Breast epithelium (tissue), 4 donors: ENCODE data around the gene ARHGAP45. TPM values are rescaled to one million over a fixed set of nuclear protein-coding genes. Genes with fewer than 3 reads are reported as not detected.
A peak's percentile ranks its signal among the peaks of the same experiment; 100 is the strongest.

Experiments used
- DNase-seq, 2 donors: peaks; one replicate each; pipeline ENCODE4 v3.0.0-alpha.2; 2019; ENCODE audit warnings: low spot score in 2 of 2
- H3K27ac ChIP-seq, 2 donors: fragments of 200-600 bp; sonication (generic) in 1 of 2; one replicate each; pipeline ENCODE4 v1.5.1; 2016 to 2019; ENCODE audit warnings: mild to moderate bottlenecking in 1 of 2
- H3K27me3 ChIP-seq, 2 donors: fragments of 200-600 bp; sonication (generic) in 1 of 2; one replicate each; pipeline versions ENCODE4 v1.5.1 to v1.6.0; 2017 to 2019; ENCODE audit warnings: control low read depth in 1 of 2, mild to moderate bottlenecking in 1 of 2
- H3K36me3 ChIP-seq: fragments of 200-600 bp; one replicate; pipeline ENCODE4 v1.5.1; 2019
- H3K4me1 ChIP-seq, 2 donors: fragments of 200-600 bp; sonication (generic); one replicate each; pipeline ENCODE4 v1.5.1; 2016 to 2019; ENCODE audit warnings: control low read depth in 1 of 2
- H3K4me3 ChIP-seq, 3 donors: fragments of 200-600 bp; sonication (generic); 1 replicate in 2 of 3; 2 replicates in 1 of 3; pipeline ENCODE4 v1.5.1; 2016 to 2019; ENCODE audit warnings: mild to moderate bottlenecking in 3 of 3, moderate library complexity in 2 of 3
- H3K9me3 ChIP-seq, 2 donors: fragments of 200-600 bp; sonication (generic) in 1 of 2; one replicate each; pipeline ENCODE4 v1.5.1; 2016 to 2019; ENCODE audit warnings: control low read depth in 1 of 2
- POLR2A ChIP-seq: fragments of 450-650 bp; IDR thresholded peaks from one replicate; pipeline ENCODE4 v1.6.1; 2016; ENCODE audit warnings: antibody characterized with exemption, mild to moderate bottlenecking, moderate library complexity
- POLR2AphosphoS5 ChIP-seq, 3 donors: sonication (generic); formaldehyde crosslinking; IDR thresholded peaks; one replicate each; pipeline ENCODE4 v1.6.1; 2017; ENCODE audit warnings: antibody characterized with exemption in 3 of 3
- intact Hi-C: fragments of 100-400 bp; cut with DNase I; formaldehyde crosslinking; loops from one replicate; pipeline ENCODE4 v1.15.1; 2023; ENCODE audit warnings: low total_unique reads
- total RNA-seq, 3 donors: library from RNA; depleted of rRNA; stranded (reverse); fragments of >200 nt; gene quantifications; one replicate each; pipeline ENCODE4 v1.1.0, GENCODE V29; 2016
- TF ChIP-seq, protein P1 (sequence below), 3 donors: fragments of 450-650 bp; IDR thresholded peaks; one replicate each; pipeline ENCODE4 v1.5.1; 2016 to 2017; ENCODE audit warnings: antibody characterized with exemption in 3 of 3, mild to moderate bottlenecking in 3 of 3, moderate library complexity in 3 of 3

The ARHGAP45 gene
- total RNA-seq, 3 donors from 2014 or later: 18.7 to 43.2 (median 23.9) TPM

DNA sequence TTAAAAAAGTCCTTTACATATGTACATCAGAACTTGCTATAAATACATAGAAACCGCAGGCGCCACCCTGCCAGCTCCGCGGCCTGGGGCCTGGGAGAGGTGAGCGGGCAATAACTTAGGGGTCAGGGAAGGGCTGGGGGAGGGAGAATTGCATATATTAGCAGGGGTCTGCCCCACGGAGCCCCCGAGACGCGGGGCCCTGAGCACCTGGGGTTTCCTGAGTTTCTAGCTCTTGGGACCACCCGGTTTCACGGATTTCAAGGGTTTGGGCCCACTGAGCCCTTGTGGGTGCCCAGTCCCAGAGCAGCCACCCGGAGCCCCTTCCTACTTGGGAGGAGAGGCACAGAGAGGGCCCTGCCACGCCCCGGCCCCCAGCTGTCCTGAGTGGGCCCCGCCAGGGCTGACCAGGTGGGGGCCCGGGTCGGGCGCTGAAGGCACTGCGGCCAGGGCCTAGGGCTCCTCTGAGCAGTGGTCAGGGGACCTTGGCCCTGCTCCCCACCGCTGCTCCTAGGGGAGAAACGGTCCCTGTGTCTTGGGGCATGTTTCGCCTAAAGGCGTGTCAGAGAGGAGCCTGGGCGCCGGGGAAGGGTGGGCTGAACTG, 40.8 kb downstream of the ARHGAP45 start:
- Histone ChIP-seq H3K4me3 (no peak overlapping the region), H3K27me3 (no peaks in the 10 kb centered on the region), H3K36me3 (peaks cover 12% of the 10 kb centered on the region), H3K9me3 (no peaks in the 10 kb centered on the region), H3K27ac (peak overlapping the region; percentile 55 to 97), H3K4me1 (peaks cover 16 to 22% of the 10 kb centered on the region in 2 donors)
- intact Hi-C loops: no loop called here
- TF ChIP-seq POLR2A: no peak
- no peak for TF ChIP-seq POLR2AphosphoS5 (IDR thresholded peaks at IDR 0.05)
- TF ChIP-seq, protein P1, sequence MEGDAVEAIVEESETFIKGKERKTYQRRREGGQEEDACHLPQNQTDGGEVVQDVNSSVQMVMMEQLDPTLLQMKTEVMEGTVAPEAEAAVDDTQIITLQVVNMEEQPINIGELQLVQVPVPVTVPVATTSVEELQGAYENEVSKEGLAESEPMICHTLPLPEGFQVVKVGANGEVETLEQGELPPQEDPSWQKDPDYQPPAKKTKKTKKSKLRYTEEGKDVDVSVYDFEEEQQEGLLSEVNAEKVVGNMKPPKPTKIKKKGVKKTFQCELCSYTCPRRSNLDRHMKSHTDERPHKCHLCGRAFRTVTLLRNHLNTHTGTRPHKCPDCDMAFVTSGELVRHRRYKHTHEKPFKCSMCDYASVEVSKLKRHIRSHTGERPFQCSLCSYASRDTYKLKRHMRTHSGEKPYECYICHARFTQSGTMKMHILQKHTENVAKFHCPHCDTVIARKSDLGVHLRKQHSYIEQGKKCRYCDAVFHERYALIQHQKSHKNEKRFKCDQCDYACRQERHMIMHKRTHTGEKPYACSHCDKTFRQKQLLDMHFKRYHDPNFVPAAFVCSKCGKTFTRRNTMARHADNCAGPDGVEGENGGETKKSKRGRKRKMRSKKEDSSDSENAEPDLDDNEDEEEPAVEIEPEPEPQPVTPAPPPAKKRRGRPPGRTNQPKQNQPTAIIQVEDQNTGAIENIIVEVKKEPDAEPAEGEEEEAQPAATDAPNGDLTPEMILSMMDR (IDR thresholded peaks at IDR 0.05): no peak
- DNase-seq: no peak

DNA sequence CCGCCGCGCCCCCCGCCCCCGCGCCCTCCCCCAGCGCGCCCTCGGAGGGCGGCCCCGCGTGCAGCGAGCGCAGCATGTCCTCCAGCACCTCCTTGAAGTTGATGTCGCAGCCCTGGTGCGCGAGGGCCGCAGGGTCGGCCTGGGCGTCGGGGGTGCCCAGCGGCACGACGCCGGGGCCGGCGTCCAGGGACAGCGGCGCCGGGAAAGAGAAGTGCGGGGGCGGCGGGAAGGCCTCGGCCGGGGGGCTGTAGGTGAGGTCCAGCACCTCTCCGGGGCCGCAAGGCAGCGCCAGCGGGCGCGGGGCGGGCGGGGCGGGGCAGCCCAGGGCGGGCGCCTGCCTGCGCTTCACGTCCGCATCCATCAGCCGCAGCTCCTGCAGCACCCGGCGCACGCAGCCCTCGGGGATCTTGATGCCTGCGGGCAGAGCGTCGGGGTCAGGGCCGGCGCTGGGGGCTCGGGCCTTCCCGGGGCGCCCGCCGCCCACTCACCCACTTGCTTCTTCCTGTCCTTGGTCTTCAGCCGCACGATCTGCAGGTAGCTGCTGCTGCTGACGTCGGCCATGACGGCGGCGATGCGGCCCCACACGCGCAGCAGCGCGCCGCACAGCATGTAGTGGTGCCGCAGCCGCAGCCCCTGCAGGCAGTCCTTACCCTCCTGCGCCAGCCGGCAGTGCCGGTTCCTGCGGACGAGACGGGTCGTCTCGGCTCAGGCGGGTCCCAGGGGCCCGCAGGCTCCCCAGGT, 41.5 kb downstream of the ARHGAP45 start:
- Histone ChIP-seq H3K4me1 (peaks cover 15 to 22% of the 10 kb centered on the region in 2 donors), H3K27ac (peak overlapping the region in 1 of 2 donors; percentile 97), H3K27me3 (no peaks in the 10 kb centered on the region), H3K9me3 (no peaks in the 10 kb centered on the region), H3K4me3 (no peak overlapping the region), H3K36me3 (peaks cover 12% of the 10 kb centered on the region)
- DNase-seq: no peak
- intact Hi-C loops: no loop called here
- TF ChIP-seq, protein P1 (IDR thresholded peaks at IDR 0.05): no peak
- no peak for TF ChIP-seq POLR2AphosphoS5 (IDR thresholded peaks at IDR 0.05)
- TF ChIP-seq POLR2A: no peak

- no peak for TF ChIP-seq POLR2A
- no peak for TF ChIP-seq POLR2AphosphoS5 (IDR thresholded peaks at IDR 0.05)
- TF ChIP-seq, protein P1 (IDR thresholded peaks at IDR 0.05): no peak
- H3K27ac ChIP-seq: peak overlapping the region in 1 of 2 donors; percentile 55
- peaks cover 12% of the 10 kb centered on the region for H3K36me3 ChIP-seq
- peaks cover 21 to 28% of the 10 kb centered on the region in 2 donors for H3K4me1 ChIP-seq
- H3K4me3 ChIP-seq: no peak overlapping the region
- DNase-seq: no peak
- no peaks in the 10 kb centered on the region for H3K27me3 ChIP-seq
- intact Hi-C loops: no loop called here
- no peaks in the 10 kb centered on the region for H3K9me3 ChIP-seq
Measured at GRCh38 chr19:1109032-1109551, 42.1 kb downstream of the ARHGAP45 start.

GRCh38 chr19:1109697-1110671, 43.0 kb downstream of the ARHGAP45 start:
- no peaks in the 10 kb centered on the region for H3K9me3 ChIP-seq
- peaks cover 12% of the 10 kb centered on the region for H3K36me3 ChIP-seq
- DNase-seq: no peak
- H3K27me3 ChIP-seq: no peaks in the 10 kb centered on the region
- no peak overlapping the region for H3K4me3 ChIP-seq
- intact Hi-C loops: no loop called here
- peaks cover 21 to 28% of the 10 kb centered on the region in 2 donors for H3K4me1 ChIP-seq
- peak overlapping the region in 1 of 2 donors; percentile 92 for H3K27ac ChIP-seq
- TF ChIP-seq, protein P1 (IDR thresholded peaks at IDR 0.05): no peak
- TF ChIP-seq POLR2A (no peak), POLR2AphosphoS5 (IDR thresholded peaks at IDR 0.05) (no peak)
